Muscle layer of duodenum (tissue), 2 donors: ENCODE measurements around the gene DNAJB12.

Source experiments
- H3K27ac ChIP-seq: one replicate; pipeline ENCODE4 v1.7.0; 2013; ENCODE audit warnings: mild to moderate bottlenecking, low read length
- H3K27me3 ChIP-seq: one replicate; pipeline ENCODE4 v1.7.0; 2013; ENCODE audit warnings: low read depth, mild to moderate bottlenecking, control low read depth, low read length
- H3K36me3 ChIP-seq, 2 donors: one replicate each; pipeline ENCODE4 v1.7.0; 2013; ENCODE audit warnings: low read length in 2 of 2, control low read depth in 1 of 2, mild to moderate bottlenecking in 1 of 2; ENCODE audit not compliant: insufficient read depth in 2 of 2, control insufficient read depth in 1 of 2
- H3K4me1 ChIP-seq, 2 donors: one replicate each; pipeline ENCODE4 v1.7.0; 2013; ENCODE audit warnings: low read length in 2 of 2, mild to moderate bottlenecking in 2 of 2, control low read depth in 1 of 2, moderate library complexity in 1 of 2; ENCODE audit not compliant: insufficient read depth in 2 of 2, control insufficient read depth in 1 of 2
- H3K4me3 ChIP-seq, 2 donors: one replicate each; pipeline ENCODE4 v1.7.0; 2013; ENCODE audit warnings: low read length in 2 of 2, low read depth in 1 of 2, mild to moderate bottlenecking in 1 of 2
- H3K9me3 ChIP-seq, 2 donors: one replicate each; pipeline ENCODE4 v1.7.0; 2013; ENCODE audit warnings: low read length in 2 of 2, control low read depth in 1 of 2, mild to moderate bottlenecking in 1 of 2; ENCODE audit not compliant: control insufficient read depth in 1 of 2
- donor health status: healthy.

Gene DNAJB12

DNA sequence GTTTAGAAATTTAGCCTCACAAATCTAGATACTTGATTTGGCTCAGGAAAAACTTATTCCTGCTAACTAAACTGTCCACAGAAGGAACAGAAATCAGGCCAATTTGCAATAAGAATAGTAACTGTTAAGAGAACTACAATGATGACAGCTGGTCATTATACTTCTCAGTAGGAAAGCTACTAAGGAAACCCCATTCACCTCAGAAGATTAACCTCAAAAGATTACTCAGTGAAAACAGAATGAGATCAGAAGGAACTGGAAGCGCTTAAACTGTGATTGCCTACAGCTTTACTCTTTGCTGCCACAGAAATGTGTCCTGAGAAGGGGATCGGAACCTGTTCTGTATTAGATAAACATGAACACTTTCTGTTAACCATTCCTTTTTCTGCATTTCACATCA lies 24.3 kb upstream of the DNAJB12 start:
- Histone ChIP-seq H3K27ac (no peak overlapping the region), H3K4me3 (no peak overlapping the region), H3K36me3 (peaks cover 0 to 3% of the 10 kb centered on the region in 2 donors), H3K27me3 (no peaks in the 10 kb centered on the region), H3K4me1 (no peaks in the 10 kb centered on the region), H3K9me3 (no peaks in the 10 kb centered on the region)

DNA sequence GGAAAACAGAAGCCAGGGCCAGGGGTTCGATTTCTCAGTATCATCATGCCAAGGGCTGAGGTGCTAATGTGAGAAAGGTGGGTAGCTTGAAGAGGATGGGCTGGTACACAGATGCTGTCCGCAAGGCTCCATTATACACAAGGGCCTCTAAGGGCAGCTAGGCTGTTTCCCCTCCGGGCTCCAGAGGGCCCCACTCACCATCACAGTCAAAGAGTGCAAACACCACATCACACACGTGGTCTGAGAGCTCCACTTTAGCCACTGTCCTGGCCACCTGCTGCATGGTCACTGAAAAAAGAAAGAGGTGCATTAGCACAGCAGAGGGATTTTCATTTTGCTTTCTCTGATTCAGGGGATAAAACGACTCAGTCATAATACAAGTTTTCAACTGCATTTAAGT lies 20.9 kb upstream of the DNAJB12 start:
- H3K27me3 ChIP-seq = no peaks in the 10 kb centered on the region
- peaks cover 0 to 3% of the 10 kb centered on the region in 2 donors for H3K36me3 ChIP-seq
- H3K27ac ChIP-seq = no peak overlapping the region
- no peak overlapping the region for H3K4me3 ChIP-seq
- H3K9me3 ChIP-seq = no peaks in the 10 kb centered on the region
- no peaks in the 10 kb centered on the region for H3K4me1 ChIP-seq

DNA sequence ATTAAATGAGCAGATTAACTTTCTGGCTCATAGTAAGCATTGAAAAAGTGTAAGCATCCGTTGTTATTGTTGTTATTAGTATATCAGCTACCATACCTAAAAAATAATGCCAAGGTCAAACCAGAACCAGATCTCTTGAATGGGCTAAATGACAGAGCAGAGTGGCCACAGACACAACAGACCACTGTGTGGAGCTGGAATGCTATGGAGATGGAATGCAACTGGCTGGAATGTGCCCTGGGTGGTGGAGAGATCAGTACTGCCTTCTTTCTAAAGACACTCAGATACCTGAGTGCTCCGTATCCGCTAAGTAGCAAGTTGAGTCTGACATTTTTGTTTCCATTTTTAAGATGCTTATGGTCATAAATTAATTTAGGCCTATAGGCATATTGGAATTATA lies 20.5 kb upstream of the DNAJB12 start:
- Histone ChIP-seq H3K4me3 (no peak overlapping the region), H3K36me3 (peaks cover 0 to 3% of the 10 kb centered on the region in 2 donors)

DNA sequence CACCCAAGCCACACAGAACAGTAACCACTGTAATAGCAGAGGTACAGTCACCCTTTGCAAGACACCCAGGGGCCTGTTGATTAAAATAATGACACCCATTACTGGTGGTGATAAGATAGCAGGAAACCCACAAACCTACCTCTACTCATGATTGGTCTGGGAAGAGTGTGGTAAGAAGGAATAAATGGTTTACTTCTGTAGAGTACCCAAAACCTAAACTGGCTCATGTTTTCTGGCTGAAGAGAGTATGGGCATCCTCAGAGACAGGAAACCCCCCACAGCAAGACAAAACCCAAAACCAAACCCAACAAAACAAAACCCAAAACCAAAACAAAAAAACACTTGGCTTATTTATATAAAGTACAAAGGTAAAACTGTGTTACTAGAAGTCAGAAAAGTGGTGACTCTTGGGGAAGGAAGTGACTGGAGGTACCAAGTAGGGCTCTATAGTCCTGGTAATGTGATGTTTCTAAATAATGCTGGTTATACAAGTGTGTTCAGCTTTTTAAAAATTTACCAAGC lies 15.5 kb upstream of the DNAJB12 start:
- no peaks in the 10 kb centered on the region for H3K27me3 ChIP-seq
- H3K36me3 ChIP-seq = peaks cover 15 to 36% of the 10 kb centered on the region in 2 donors
- H3K4me1 ChIP-seq = no peaks in the 10 kb centered on the region
- H3K9me3 ChIP-seq = no peaks in the 10 kb centered on the region
- H3K4me3 ChIP-seq = no peak overlapping the region
- no peak overlapping the region for H3K27ac ChIP-seq

More for the DNA sequence above, 20.5 kb upstream of the DNAJB12 start:
- Histone ChIP-seq H3K27ac (no peak overlapping the region), H3K27me3 (no peaks in the 10 kb centered on the region), H3K9me3 (no peaks in the 10 kb centered on the region), H3K4me1 (no peaks in the 10 kb centered on the region)

DNA sequence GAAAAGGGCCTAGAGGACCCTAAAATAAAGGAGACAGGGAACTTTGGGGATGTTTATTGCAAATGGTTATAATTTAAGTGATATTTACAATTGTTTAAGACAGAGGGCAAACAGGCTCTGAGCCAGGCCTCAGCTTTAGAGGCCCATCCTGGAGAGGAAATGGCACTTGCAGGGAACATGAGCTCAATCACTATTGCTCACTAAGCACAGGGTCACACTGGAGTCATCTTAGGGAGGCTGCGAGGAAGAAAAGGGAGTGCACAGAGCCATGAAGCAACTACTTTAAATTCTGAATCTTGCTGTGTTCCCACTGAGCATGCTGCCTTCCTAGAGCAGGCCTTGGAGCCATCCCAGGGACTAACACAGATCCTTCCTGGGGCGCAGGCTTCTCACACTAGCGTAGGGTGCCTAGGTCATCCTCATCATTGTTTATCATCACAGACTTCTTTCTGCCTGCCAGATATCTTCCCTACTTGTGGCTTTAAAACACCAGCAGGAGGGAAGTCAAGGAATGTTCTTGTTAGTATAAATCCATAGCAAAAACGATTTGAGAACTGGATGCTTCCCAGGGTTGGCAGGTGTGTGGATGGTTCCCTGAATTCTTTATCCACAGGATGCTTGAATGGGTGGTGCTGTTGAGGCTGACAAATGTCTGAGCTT lies 12.7 kb upstream of the DNAJB12 start:
- Histone ChIP-seq H3K36me3 (peaks cover 13 to 39% of the 10 kb centered on the region in 2 donors), H3K4me1 (peaks cover 0 to 10% of the 10 kb centered on the region in 2 donors)

DNA sequence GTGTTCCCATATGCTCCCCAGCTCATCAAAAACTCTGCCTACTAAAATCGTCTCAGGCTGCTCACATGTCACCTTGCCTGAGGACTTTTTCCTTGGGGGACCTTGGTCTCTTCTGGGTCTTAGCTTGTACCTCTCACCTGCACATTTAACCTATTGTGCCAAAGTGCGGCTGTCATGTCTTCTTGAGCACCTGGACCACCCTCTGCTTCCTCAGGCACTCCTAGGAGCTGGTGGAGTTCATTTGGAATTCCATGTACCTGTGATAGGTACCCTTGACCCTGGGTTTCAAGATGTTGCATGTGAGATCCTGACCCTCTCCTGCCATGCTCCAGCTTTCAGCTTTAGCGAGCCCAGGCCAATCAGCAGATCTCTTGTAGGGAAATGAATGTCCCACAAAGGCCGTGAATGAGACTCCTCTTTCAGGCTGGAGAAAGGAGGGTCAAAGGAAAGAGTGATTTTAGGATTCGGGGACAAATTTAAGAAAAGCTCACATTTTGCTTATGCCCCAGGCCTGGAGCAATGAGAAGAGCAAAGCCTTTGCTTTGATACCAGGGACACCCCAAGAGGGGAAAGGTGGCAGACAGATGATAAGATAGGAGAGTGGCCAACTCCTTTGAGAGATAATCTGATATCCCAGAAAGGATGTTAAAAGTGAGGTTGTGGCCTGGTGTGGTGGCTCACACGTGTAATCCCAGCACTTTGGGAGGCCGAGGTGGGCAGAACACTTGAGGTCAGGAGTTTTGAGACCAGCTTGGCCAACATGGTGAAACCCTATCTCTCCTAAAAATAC lies 10.6 kb upstream of the DNAJB12 start:
- peaks cover 13 to 39% of the 10 kb centered on the region in 2 donors for H3K36me3 ChIP-seq
- H3K9me3 ChIP-seq = no peaks in the 10 kb centered on the region
- H3K27ac ChIP-seq = no peak overlapping the region
- H3K4me3 ChIP-seq = no peak overlapping the region
- peaks cover 0 to 10% of the 10 kb centered on the region in 2 donors for H3K4me1 ChIP-seq
- H3K27me3 ChIP-seq = no peaks in the 10 kb centered on the region

More for the DNA sequence above, 12.7 kb upstream of the DNAJB12 start:
- no peaks in the 10 kb centered on the region for H3K27me3 ChIP-seq
- no peak overlapping the region for H3K4me3 ChIP-seq
- no peaks in the 10 kb centered on the region for H3K9me3 ChIP-seq
- H3K27ac ChIP-seq = no peak overlapping the region

DNA sequence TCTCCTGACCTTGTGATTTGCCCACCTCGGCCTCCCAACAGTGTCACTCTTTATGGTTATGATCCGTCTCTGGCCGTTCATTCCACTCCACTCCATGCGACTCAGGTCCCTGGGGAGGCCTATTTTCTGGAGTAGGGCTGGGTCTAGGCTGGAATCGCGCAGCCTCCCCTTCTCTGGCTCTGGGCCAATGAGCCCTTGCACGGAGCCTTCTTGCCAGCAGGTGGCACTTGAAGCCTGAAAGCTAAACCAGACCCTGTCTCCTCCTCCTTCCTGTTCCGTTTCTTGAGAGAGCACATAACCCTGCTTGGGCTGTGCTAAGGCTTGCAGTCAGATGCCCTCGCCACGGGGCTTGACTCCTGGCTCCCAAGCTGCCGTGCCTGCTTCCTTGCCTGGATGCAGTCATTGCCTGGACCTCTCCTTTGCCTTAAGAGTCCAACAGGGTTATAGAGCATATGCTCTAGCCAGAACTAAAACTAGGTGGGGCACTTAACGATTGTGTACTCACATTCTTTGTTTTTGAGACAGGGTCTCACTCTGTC lies 9.6 kb upstream of the DNAJB12 start:
- H3K4me1 ChIP-seq = peaks cover 0 to 10% of the 10 kb centered on the region in 2 donors
- H3K4me3 ChIP-seq = peak overlapping the region; percentile 12 to 38
- H3K27me3 ChIP-seq = no peaks in the 10 kb centered on the region
- H3K27ac ChIP-seq = peak overlapping the region; percentile 49
- peaks cover 13 to 37% of the 10 kb centered on the region in 2 donors for H3K36me3 ChIP-seq
- H3K9me3 ChIP-seq = no peaks in the 10 kb centered on the region

DNA sequence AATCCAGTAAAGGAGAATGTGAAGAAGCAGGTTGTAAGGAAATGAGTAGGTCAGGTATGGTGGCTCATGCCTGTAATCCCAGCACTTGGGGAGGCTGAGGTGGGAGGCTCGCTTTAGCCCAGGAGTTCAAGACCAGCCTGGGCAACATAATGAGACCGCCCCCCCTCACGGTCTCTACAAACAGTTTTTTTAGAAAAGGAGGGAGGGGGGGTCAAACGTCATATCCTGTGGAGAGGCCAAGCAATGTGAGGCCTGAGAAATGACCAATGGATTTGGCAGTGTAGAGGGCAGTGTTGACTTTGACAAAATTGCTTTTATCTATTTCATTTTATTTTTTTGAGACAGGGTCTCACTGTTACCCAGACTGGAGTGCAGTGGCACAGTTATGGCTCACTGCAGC lies 2.3 kb upstream of the DNAJB12 start:
- Histone ChIP-seq H3K27me3 (no peaks in the 10 kb centered on the region), H3K4me3 (no peak overlapping the region), H3K27ac (no peak overlapping the region), H3K4me1 (peaks cover 16 to 19% of the 10 kb centered on the region in 2 donors), H3K36me3 (peaks cover 0 to 8% of the 10 kb centered on the region in 2 donors), H3K9me3 (no peaks in the 10 kb centered on the region)

DNA sequence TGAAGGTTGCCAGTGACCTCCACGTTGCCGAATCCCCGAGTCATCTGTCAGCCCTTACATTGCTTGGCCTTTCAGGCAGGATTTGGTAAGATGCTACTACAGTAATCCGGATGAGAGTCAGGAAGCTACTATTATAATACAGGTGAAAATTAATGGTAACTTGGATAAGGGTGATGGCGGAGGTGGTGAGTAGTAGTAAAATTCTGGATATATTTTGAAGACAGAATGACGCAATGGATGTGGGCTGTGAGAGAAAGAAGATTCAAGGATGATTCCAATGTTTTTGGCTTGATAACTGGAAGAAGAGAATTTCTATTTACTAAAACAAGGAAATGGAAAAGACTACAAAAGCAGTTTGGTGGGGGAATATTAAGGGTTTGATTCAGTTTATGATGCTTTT lies 1.4 kb upstream of the DNAJB12 start:
- Histone ChIP-seq H3K27ac (no peak overlapping the region), H3K4me3 (no peak overlapping the region), H3K4me1 (peaks cover 20 to 27% of the 10 kb centered on the region in 2 donors)

DNA sequence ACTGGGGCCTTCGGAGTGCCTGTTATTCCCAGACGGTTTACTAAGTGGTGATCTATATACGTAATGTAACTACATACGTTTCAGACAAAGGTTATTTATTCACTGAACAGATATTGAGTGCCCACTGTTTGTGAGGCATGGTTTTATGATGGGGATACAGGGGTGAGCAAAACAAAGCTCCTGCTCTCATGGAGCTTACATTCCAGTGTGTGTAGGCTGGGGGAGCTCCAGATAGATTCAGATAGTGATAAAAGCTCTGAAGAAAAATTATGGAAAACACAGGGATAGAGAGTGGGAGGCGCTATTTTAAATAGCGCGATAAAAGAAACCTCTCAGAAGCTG lies 466 bp upstream of the DNAJB12 start:
- Histone ChIP-seq H3K27ac (peak overlapping the region; percentile 96), H3K36me3 (peaks cover 8% of the 10 kb centered on the region in 2 donors), H3K9me3 (no peaks in the 10 kb centered on the region), H3K27me3 (no peaks in the 10 kb centered on the region), H3K4me1 (peaks cover 20 to 28% of the 10 kb centered on the region in 2 donors), H3K4me3 (peak overlapping the region; percentile 91 to 94)

More for the DNA sequence above, 1.4 kb upstream of the DNAJB12 start:
- H3K27me3 ChIP-seq = no peaks in the 10 kb centered on the region
- H3K9me3 ChIP-seq = no peaks in the 10 kb centered on the region
- peaks cover 5 to 8% of the 10 kb centered on the region in 2 donors for H3K36me3 ChIP-seq

DNA sequence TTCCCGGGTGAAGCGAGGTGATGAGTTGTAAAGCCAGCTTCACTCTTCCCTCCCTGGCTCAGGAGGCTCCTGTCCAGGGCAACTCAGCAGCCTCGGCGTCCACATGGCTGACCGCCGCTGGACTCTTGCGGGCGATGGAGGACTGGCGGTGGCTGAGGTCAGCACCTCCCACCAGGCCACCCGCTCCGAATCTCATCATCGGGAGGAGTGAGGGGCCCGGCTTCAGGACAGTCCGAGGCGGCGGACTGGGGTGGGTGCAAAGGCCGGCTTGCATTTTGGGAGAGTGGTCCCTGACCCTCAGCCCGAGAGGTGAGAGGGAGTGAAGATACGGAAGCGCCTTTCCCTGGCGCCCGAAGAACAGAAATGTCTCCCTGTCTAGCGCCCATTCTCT lies 759 bp downstream of the DNAJB12 start:
- Histone ChIP-seq H3K4me1 (peaks cover 20 to 28% of the 10 kb centered on the region in 2 donors), H3K27me3 (no peaks in the 10 kb centered on the region), H3K4me3 (peak overlapping the region; percentile 91 to 94), H3K9me3 (no peaks in the 10 kb centered on the region), H3K27ac (peak overlapping the region; percentile 96), H3K36me3 (peaks cover 10 to 15% of the 10 kb centered on the region in 2 donors)
